Measurements from ENCODE around the gene ITFG2. TPM values are rescaled to one million over a fixed set of nuclear protein-coding genes. Genes with fewer than 3 reads are reported as not detected.

Gene ITFG2
- total and polyA plus RNA-seq, 9 of the 15 experiments (the other 6 are each of a cell fraction or from before 2014, with no cell fraction given), result 15.0 to 22.8 (median 19.4) TPM

DNA sequence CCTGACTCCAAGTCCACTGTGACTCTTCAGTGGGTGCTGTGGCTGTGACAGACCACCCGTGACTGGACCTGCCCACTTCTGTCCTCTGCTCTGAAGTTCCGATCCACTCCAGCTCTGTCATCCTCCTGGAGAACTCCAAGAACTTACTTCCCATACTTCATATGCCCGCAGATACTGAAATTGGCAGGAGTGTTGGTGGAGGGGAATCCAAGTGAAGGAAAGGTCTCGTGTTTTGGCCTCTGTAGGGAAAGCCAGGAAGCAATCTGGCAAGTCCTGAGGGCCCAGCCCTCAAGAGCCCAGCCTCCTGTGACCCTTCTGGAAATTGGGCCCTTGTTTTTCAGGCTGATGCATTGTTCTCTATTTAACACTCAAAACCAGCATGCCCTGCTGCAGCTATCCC is 40.1 kb upstream of the ITFG2 start:
- no peak for TF ChIP-seq RB1 (IDR thresholded peaks at IDR 0.05; ENCODE audit: low read depth)
- no peak for DNase-seq (ENCODE audit: extremely low read depth in 1 of 4, low spot score in 3 of 4)
- Histone ChIP-seq H3K4me3 (no peak overlapping the region), H3K27ac (ENCODE audit: extremely low read depth, low read depth, low read length) (no peak overlapping the region), H4K20me1 (replicated peaks; ENCODE audit: control insufficient read depth, insufficient read depth, low read length) (no peaks in the 10 kb centered on the region), H2AFZ (ENCODE audit: low read depth, low read length) (no peak overlapping the region), H3K4me2 (ENCODE audit: insufficient read depth, low read length) (no peak overlapping the region), H3K4me1 (replicated peaks in 1 of 2; ENCODE audit: control insufficient read depth in 2 of 2, insufficient read depth in 2 of 2, low read length in 2 of 2) (no peaks in the 10 kb centered on the region), H3K9me3 (replicated peaks; ENCODE audit: control insufficient read depth, insufficient read depth, low read depth, low read length) (no peaks in the 10 kb centered on the region), H3K79me2 (ENCODE audit: control insufficient read depth, insufficient read depth, low read length) (no peaks in the 10 kb centered on the region), H3K36me3 (ENCODE audit: control insufficient read depth, insufficient read depth, low read length) (no peaks in the 10 kb centered on the region), H3K27me3 (ENCODE audit: control insufficient read depth in 2 of 2, insufficient read depth in 2 of 2, low read length in 2 of 2) (peaks cover 3 to 49% of the 10 kb centered on the region in 2 experiments; a peak in 4 of 5 replicates), H3K9ac (ENCODE audit: insufficient read depth in 1 of 2, low read depth in 2 of 2, low read length in 2 of 2) (no peak overlapping the region), H3K9me1 (ENCODE audit: control insufficient read depth, insufficient read depth, low read length) (no peaks in the 10 kb centered on the region)
- ChIA-PET POLR2A (no interaction called here), CTCF (ENCODE audit: low intra/inter-chr PET ratio) (no interaction called here)
- FAIRE-seq, result no peak
- BruUV-seq (replicated peaks), result no TSS peak
- in situ Hi-C loops (cut with MboI), result no loop called here
- ATAC-seq, result no peak
- WGBS (ENCODE audit: insufficient coverage, low coverage, missing lambda C conversion rate), result 5% methylated on average over 4 of the region's 4 CpGs
- intact Hi-C loops (cut with micrococcal nuclease), result no loop called here

DNA sequence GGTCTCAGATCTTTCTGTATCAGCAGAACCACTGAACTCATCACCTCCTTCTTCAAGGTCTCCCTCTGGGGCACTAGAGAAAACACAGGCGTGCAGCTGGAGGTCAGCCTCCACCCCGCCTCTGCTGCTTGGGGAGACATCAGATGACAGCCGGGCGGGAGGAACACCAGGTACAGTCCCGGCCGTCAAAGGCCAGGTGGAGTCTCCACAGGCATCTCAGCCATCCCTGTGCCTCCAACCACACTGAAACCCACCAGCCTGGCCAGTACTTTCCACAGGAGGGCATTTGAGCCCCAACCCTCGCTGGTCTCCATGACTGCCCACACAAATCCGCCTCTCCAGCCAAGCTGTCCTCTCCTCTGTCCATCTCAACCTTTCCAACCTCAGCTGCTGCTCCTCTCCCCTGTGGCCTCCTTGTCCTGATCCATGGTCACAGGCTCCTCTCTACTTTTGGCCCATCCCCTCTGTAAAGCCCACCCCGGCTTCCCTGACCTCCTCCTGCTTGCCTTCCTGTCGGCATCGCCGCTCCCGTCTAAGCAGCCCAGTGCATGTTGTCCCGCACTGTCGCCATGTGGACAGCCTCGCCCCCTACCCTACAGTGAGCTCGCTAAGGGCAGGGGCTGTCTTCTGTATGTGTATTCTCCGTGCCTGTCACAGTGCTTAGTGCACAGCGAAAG is 39.1 kb upstream of the ITFG2 start:
- H3K27ac ChIP-seq (ENCODE audit: extremely low read depth, low read depth, low read length), result no peak overlapping the region
- no TSS peak for BruUV-seq (replicated peaks)
- WGBS (ENCODE audit: insufficient coverage, low coverage, missing lambda C conversion rate), result 0% methylated on average over 17 of the region's 19 CpGs
- CTCF ChIA-PET (ENCODE audit: low intra/inter-chr PET ratio), result no interaction called here
- in situ Hi-C loops (cut with MboI) (no loop called here), intact Hi-C loops (cut with micrococcal nuclease) (no loop called here)
- ATAC-seq (no peak), DNase-seq (ENCODE audit: extremely low read depth in 1 of 4, low spot score in 3 of 4) (no peak), FAIRE-seq (no peak)
- H3K27me3 ChIP-seq (ENCODE audit: control insufficient read depth in 2 of 2, insufficient read depth in 2 of 2, low read length in 2 of 2), result peaks cover 3 to 47% of the 10 kb centered on the region in 2 experiments; a peak in 4 of 5 replicates
- H3K36me3 ChIP-seq (ENCODE audit: control insufficient read depth, insufficient read depth, low read length), result no peaks in the 10 kb centered on the region
- H2AFZ ChIP-seq (ENCODE audit: low read depth, low read length), result no peak overlapping the region
- POLR2A ChIA-PET, result interaction anchor here (0.6 kb wide), 1 partner anchor 12 kb away, joined by 4 read pairs; no protein-coding TSS in a partner anchor
- H3K9ac ChIP-seq (ENCODE audit: insufficient read depth in 1 of 2, low read depth in 2 of 2, low read length in 2 of 2), result no peak overlapping the region
- H4K20me1 ChIP-seq (replicated peaks; ENCODE audit: control insufficient read depth, insufficient read depth, low read length), result no peaks in the 10 kb centered on the region
- no peaks in the 10 kb centered on the region for H3K9me1 ChIP-seq (ENCODE audit: control insufficient read depth, insufficient read depth, low read length)
- H3K4me2 ChIP-seq (ENCODE audit: insufficient read depth, low read length), result no peak overlapping the region
- no peaks in the 10 kb centered on the region for H3K79me2 ChIP-seq (ENCODE audit: control insufficient read depth, insufficient read depth, low read length)
- H3K4me3 ChIP-seq, result no peak overlapping the region
- no peaks in the 10 kb centered on the region for H3K4me1 ChIP-seq (replicated peaks in 1 of 2; ENCODE audit: control insufficient read depth in 2 of 2, insufficient read depth in 2 of 2, low read length in 2 of 2)
- H3K9me3 ChIP-seq (replicated peaks; ENCODE audit: control insufficient read depth, insufficient read depth, low read depth, low read length), result no peaks in the 10 kb centered on the region
- TF ChIP-seq, protein P1, sequence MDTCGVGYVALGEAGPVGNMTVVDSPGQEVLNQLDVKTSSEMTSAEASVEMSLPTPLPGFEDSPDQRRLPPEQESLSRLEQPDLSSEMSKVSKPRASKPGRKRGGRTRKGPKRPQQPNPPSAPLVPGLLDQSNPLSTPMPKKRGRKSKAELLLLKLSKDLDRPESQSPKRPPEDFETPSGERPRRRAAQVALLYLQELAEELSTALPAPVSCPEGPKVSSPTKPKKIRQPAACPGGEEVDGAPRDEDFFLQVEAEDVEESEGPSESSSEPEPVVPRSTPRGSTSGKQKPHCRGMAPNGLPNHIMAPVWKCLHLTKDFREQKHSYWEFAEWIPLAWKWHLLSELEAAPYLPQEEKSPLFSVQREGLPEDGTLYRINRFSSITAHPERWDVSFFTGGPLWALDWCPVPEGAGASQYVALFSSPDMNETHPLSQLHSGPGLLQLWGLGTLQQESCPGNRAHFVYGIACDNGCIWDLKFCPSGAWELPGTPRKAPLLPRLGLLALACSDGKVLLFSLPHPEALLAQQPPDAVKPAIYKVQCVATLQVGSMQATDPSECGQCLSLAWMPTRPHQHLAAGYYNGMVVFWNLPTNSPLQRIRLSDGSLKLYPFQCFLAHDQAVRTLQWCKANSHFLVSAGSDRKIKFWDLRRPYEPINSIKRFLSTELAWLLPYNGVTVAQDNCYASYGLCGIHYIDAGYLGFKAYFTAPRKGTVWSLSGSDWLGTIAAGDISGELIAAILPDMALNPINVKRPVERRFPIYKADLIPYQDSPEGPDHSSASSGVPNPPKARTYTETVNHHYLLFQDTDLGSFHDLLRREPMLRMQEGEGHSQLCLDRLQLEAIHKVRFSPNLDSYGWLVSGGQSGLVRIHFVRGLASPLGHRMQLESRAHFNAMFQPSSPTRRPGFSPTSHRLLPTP (IDR thresholded peaks at IDR 0.05; ENCODE audit: borderline replicate concordance, extremely low read depth, insufficient read length), result no peak
- TF ChIP-seq SAP30 (IDR thresholded peaks at IDR 0.05; ENCODE audit: borderline replicate concordance, insufficient read depth, low read depth, low read length, poor library complexity, severe bottlenecking) (no peak), ARNT (IDR thresholded peaks at IDR 0.05) (no peak), PTBP1 (IDR thresholded peaks at IDR 0.05; ENCODE audit: low read depth, low read length) (no peak), NFIX (CRISPR knock-in tag; IDR thresholded peaks at IDR 0.05; ENCODE audit: low read depth) (no peak), FOS (IDR thresholded peaks at IDR 0.05; ENCODE audit: extremely low read depth, insufficient read length) (no peak), ILF3 (IDR thresholded peaks at IDR 0.05; ENCODE audit: borderline replicate concordance) (no peak)
- TF ChIP-seq, protein P2, sequence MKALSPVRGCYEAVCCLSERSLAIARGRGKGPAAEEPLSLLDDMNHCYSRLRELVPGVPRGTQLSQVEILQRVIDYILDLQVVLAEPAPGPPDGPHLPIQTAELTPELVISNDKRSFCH (CRISPR knock-in tag; IDR thresholded peaks at IDR 0.05), result no peak
- TF ChIP-seq, protein P2 (tag; IDR thresholded peaks at IDR 0.05), result no peak

Data from K562 (cell line).